AG04450 (cell line): Measurements from ENCODE around the gene MDK. TPM values are rescaled to one million over a fixed set of nuclear protein-coding genes. Genes with fewer than 3 reads are reported as not detected.
A peak's percentile ranks its signal among the peaks of the same experiment; 100 is the strongest.

ENCODE experiments used
- CTCF ChIA-PET: fragments of 300-600, 350-600 bp; formaldehyde crosslinking; extraction: SDS; loops from one replicate; lab custom pipeline; 2022; ENCODE audit warnings: antibody characterized with exemption, inconsistent platforms; lab: Charles Lee
- POLR2A ChIA-PET: fragments of 350-600 bp; formaldehyde crosslinking; extraction: SDS; loops from one replicate; lab custom pipeline; 2021; ENCODE audit warnings: antibody characterized with exemption, inconsistent platforms; lab: Yijun Ruan, JAX
- DNase-seq: peaks from one replicate; pipeline ENCODE4 v3.0.0-alpha.2; 2011; ENCODE audit warnings: low read depth, low spot score
- H3K27ac ChIP-seq: one replicate; pipeline ENCODE4 v1.5.1; 2012; ENCODE audit warnings: low read depth, low read length, control low read depth
- H3K27me3 ChIP-seq: one replicate; pipeline ENCODE4 v1.6.0; 2012; ENCODE audit warnings: low read length; ENCODE audit not compliant: control insufficient read depth, insufficient read depth
- H3K4me3 ChIP-seq: 2 replicates; pipeline ENCODE4 v1.5.1; 2011; ENCODE audit warnings: mild to moderate bottlenecking, low read depth, low read length, control low read depth
- H3K9me3 ChIP-seq: 2 replicates; pipeline ENCODE4 v1.5.1; 2012; ENCODE audit warnings: low read length; ENCODE audit not compliant: control insufficient read depth, insufficient read depth
- polyA plus RNA-seq: library from polyadenylated mRNA; depleted of rRNA; stranded (reverse); fragments of >200 nt; gene quantifications from 2 replicates; pipeline ENCODE4 v1.2.3, GENCODE V29; 2011; rRNA removed
- small RNA-seq: library from RNA; depleted of rRNA; stranded (forward); fragments of <200 nt; gene quantifications from one replicate; pipeline ENCODE3, GENCODE V24; 2012; ENCODE audit warnings: low read depth; ENCODE audit not compliant: insufficient read length
- TF ChIP-seq, protein P1 (sequence below): IDR thresholded peaks from 2 replicates; pipeline ENCODE4 v1.5.1; 2011; ENCODE audit warnings: low read depth, low read length, control low read depth, inconsistent platforms

The MDK gene
- polyA plus RNA-seq, 1 experiment, result 445 TPM

GRCh38 chr11:46429717-46430116 lies 48.2 kb downstream of the MDK start:
- Histone ChIP-seq H3K27me3 (no peaks in the 10 kb centered on the region), H3K27ac (no peak overlapping the region), H3K4me3 (no peak overlapping the region), H3K9me3 (no peaks in the 10 kb centered on the region)
- POLR2A ChIA-PET, result no interaction called here
- CTCF ChIA-PET, result interaction anchor here (1.0 to 1.4 kb wide), 2 partner anchors 20 to 100 kb away, joined by 3 read pairs; no protein-coding TSS in a partner anchor
- DNase-seq, result no peak
- TF ChIP-seq, protein P1, sequence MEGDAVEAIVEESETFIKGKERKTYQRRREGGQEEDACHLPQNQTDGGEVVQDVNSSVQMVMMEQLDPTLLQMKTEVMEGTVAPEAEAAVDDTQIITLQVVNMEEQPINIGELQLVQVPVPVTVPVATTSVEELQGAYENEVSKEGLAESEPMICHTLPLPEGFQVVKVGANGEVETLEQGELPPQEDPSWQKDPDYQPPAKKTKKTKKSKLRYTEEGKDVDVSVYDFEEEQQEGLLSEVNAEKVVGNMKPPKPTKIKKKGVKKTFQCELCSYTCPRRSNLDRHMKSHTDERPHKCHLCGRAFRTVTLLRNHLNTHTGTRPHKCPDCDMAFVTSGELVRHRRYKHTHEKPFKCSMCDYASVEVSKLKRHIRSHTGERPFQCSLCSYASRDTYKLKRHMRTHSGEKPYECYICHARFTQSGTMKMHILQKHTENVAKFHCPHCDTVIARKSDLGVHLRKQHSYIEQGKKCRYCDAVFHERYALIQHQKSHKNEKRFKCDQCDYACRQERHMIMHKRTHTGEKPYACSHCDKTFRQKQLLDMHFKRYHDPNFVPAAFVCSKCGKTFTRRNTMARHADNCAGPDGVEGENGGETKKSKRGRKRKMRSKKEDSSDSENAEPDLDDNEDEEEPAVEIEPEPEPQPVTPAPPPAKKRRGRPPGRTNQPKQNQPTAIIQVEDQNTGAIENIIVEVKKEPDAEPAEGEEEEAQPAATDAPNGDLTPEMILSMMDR, result no peak

DNA sequence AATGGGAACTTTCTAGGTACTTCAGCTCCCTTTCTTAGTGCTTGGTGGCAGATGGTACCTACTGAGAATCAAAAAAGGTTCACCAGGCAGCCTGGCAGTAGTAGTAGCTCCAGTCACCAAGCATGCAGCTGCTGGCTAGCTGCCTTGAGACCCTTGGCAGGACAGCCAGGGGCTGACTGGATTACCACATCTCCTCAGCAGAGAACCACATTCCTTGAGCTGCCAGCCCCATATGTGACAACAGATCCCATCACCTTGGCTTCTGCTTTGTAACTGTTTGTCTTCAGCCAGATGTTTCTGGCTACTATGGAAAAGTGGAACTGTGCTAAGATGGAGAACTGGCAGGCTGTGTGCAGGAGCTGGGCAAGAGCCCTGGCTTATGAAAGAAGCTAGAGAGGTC lies 49.7 kb downstream of the MDK start:
- CTCF ChIA-PET, result interaction anchor here (0.7 to 3.0 kb wide), 4 partner anchors 21 to 102 kb away, joined by 3 to 14 read pairs (median 6); no protein-coding TSS in a partner anchor
- no peaks in the 10 kb centered on the region for H3K27me3 ChIP-seq
- TF ChIP-seq, protein P1, result no peak
- no peak for DNase-seq
- POLR2A ChIA-PET, result no interaction called here
- H3K4me3 ChIP-seq, result no peak overlapping the region
- peak overlapping the region; percentile 2 for H3K27ac ChIP-seq
- H3K9me3 ChIP-seq, result no peaks in the 10 kb centered on the region

Small RNA genes lying within 50 kb of the gene (small RNA-seq; reads per million reads assigned to genes)
- not detected for gene MIR4688

Other genes starting within 250 kb of the MDK start
- gene CREB3L1, start 104.0 kb upstream of the MDK start, polyA plus RNA-seq, result 24.2 and 33.2 TPM in 2 replicates
- 15.8 and 23.2 TPM in 2 replicates for gene DGKZ, start 34.2 kb upstream of the MDK start, polyA plus RNA-seq
- 0.11 TPM in 1 of 2 replicates, not detected in the other for gene CHRM4, start 10.1 kb downstream of the MDK start, polyA plus RNA-seq
- gene AMBRA1, start 212.4 kb downstream of the MDK start, polyA plus RNA-seq, result 12.2 and 12.8 TPM in 2 replicates
- 4.3 and 4.4 TPM in 2 replicates for gene HARBI1, start 235.6 kb downstream of the MDK start, polyA plus RNA-seq
- 57.9 and 62.5 TPM in 2 replicates for gene ATG13, start 235.9 kb downstream of the MDK start, polyA plus RNA-seq